Progenitor cell of endocrine pancreas (in vitro differentiated cells): ENCODE data around the gene BMERB1. TPM values are rescaled to one million over a fixed set of nuclear protein-coding genes. Genes with fewer than 3 reads are reported as not detected.
A peak's percentile ranks its signal among the peaks of the same experiment; 100 is the strongest.
"Not testable (repeated sequence)": the region's sequence is repeated elsewhere in the genome, so short reads cannot be mapped to it uniquely, and the experiment has no call there.

Experiments used
- DNase-seq: peaks from one replicate; pipeline ENCODE4 v3.0.0; 2021; ENCODE audit warnings: low spot score; ENCODE audit not compliant: unreplicated experiment
- H3K27ac Mint-ChIP-seq: 2 replicates; pipeline ENCODE4 v1.8.0; 2021; ENCODE audit warnings: mild to moderate bottlenecking, moderate library complexity, mixed read lengths
- H3K27me3 Mint-ChIP-seq: 2 replicates; pipeline ENCODE4 v1.8.0; 2021; ENCODE audit warnings: mixed read lengths
- H3K36me3 Mint-ChIP-seq: 2 replicates; pipeline ENCODE4 v1.8.0; 2022; ENCODE audit warnings: mixed read lengths; ENCODE audit not compliant: insufficient read depth
- H3K4me1 Mint-ChIP-seq: 2 replicates; pipeline ENCODE4 v1.8.0; 2021; ENCODE audit warnings: low read depth, mixed read lengths
- H3K4me3 Mint-ChIP-seq: 2 replicates; pipeline ENCODE4 v1.8.0; 2021; ENCODE audit warnings: low read depth, mild to moderate bottlenecking, moderate library complexity, mixed read lengths
- H3K9me3 Mint-ChIP-seq: 2 replicates; pipeline ENCODE4 v1.8.0; 2021; ENCODE audit warnings: low read depth, mixed read lengths
- CTCF ChIP-seq: fragments of 200-600 bp; sonication (generic); IDR thresholded peaks from one replicate; pipeline ENCODE4 v1.5.0; 2021; ENCODE audit warnings: antibody characterized with exemption, mild to moderate bottlenecking; ENCODE audit not compliant: unreplicated experiment
- total RNA-seq: library from RNA; stranded (reverse); gene quantifications from 2 replicates; pipeline ENCODE4 v1.2.1, GENCODE V29; 2021

BMERB1 gene
- total RNA-seq, 1 donor from 2014 or later: 13.5 TPM

GRCh38 chr16:15571557-15571956 is 137.2 kb downstream of the BMERB1 start:
- Mint-ChIP-seq H3K4me3 (no peak overlapping the region), H3K9me3 (no peaks in the 10 kb centered on the region), H3K27ac (no peak overlapping the region), H3K27me3 (no peaks in the 10 kb centered on the region), H3K36me3 (no peaks in the 10 kb centered on the region), H3K4me1 (peaks cover 11% of the 10 kb centered on the region)
- DNase-seq: no peak
- TF ChIP-seq CTCF: no peak

- Mint-ChIP-seq H3K9me3 (no peaks in the 10 kb centered on the region), H3K36me3 (no peaks in the 10 kb centered on the region), H3K4me1 (peaks cover 11% of the 10 kb centered on the region), H3K4me3 (no peak overlapping the region), H3K27me3 (no peaks in the 10 kb centered on the region), H3K27ac (no peak overlapping the region)
- no peak for DNase-seq
- TF ChIP-seq CTCF: no peak
These were observed 138.1 kb downstream of the BMERB1 start for GRCh38 chr16:15572329-15573001.

- no peaks in the 10 kb centered on the region for H3K36me3 Mint-ChIP-seq
- no peaks in the 10 kb centered on the region for H3K9me3 Mint-ChIP-seq
- H3K4me1 Mint-ChIP-seq: peaks cover 11% of the 10 kb centered on the region
- no peak for DNase-seq
- no peaks in the 10 kb centered on the region for H3K27me3 Mint-ChIP-seq
- no peak overlapping the region for H3K27ac Mint-ChIP-seq
- H3K4me3 Mint-ChIP-seq: no peak overlapping the region
- no peak for TF ChIP-seq CTCF
These were observed 139.0 kb downstream of the BMERB1 start for GRCh38 chr16:15573274-15573895.

- H3K4me1 Mint-ChIP-seq: peaks cover 11% of the 10 kb centered on the region
- H3K36me3 Mint-ChIP-seq, H3K27me3 Mint-ChIP-seq, H3K4me3 Mint-ChIP-seq, H3K9me3 Mint-ChIP-seq, DNase-seq: not testable (repeated sequence)
- peak overlapping the region; percentile 17 for H3K27ac Mint-ChIP-seq
These were observed 139.7 kb downstream of the BMERB1 start for GRCh38 chr16:15573896-15574613.

GRCh38 chr16:15574614-15574948 is 140.2 kb downstream of the BMERB1 start:
- H3K27me3 Mint-ChIP-seq: no peaks in the 10 kb centered on the region
- no peak for TF ChIP-seq CTCF
- H3K36me3 Mint-ChIP-seq: no peaks in the 10 kb centered on the region
- H3K9me3 Mint-ChIP-seq: no peaks in the 10 kb centered on the region
- peaks cover 11% of the 10 kb centered on the region for H3K4me1 Mint-ChIP-seq
- no peak overlapping the region for H3K4me3 Mint-ChIP-seq
- H3K27ac Mint-ChIP-seq: no peak overlapping the region
- no peak for DNase-seq
